AG04449 (cell line): ENCODE results near the gene DST.

Experiments
- CTCF ChIA-PET: fragments of 350-600 bp; formaldehyde crosslinking; extraction: SDS; loops from one replicate; lab custom pipeline; 2021; ENCODE audit warnings: antibody characterized with exemption; lab: Yijun Ruan, JAX
- POLR2A ChIA-PET: fragments of 400-600, 350-600 bp; formaldehyde crosslinking; extraction: SDS; loops from one replicate; lab custom pipeline; 2020; ENCODE audit warnings: antibody characterized with exemption, inconsistent platforms; lab: Yijun Ruan, JAX
- DNase-seq: peaks from one replicate; pipeline ENCODE4 v3.0.0-alpha.2; 2010; ENCODE audit warnings: low read depth, low spot score
- H3K4me3 ChIP-seq: 2 replicates; pipeline ENCODE4 v1.5.1; 2011; ENCODE audit warnings: low read depth, mild to moderate bottlenecking, control low read depth, low read length
- CTCF ChIP-seq: IDR thresholded peaks from one replicate; pipeline ENCODE4 v1.5.1; 2011; ENCODE audit warnings: mild to moderate bottlenecking, moderate library complexity, low read length, control low read depth, inconsistent platforms; ENCODE audit not compliant: insufficient read depth; ENCODE audit errors: missing control alignments

DST gene

GRCh38 chr6:56459030-56459805 lies 183.5 kb downstream of the DST start:
- POLR2A ChIA-PET, result no interaction called here
- no peak overlapping the region for H3K4me3 ChIP-seq
- DNase-seq, result no peak
- CTCF ChIA-PET, result interaction anchor here (0.9 kb wide), 1 partner anchor 136 kb away, joined by 3 read pairs; no protein-coding TSS in a partner anchor
- no peak for TF ChIP-seq CTCF

GRCh38 chr6:56458324-56458884 lies 184.3 kb downstream of the DST start:
- ChIA-PET POLR2A (no interaction called here), CTCF (no interaction called here)
- no peak overlapping the region for H3K4me3 ChIP-seq
- no peak for TF ChIP-seq CTCF
- DNase-seq, result no peak

- TF ChIP-seq CTCF, result no peak
- H3K4me3 ChIP-seq, result no peak overlapping the region
- ChIA-PET CTCF (no interaction called here), POLR2A (no interaction called here)
- no peak for DNase-seq
These were observed 185.9 kb downstream of the DST start for GRCh38 chr6:56456785-56457184.

- DNase-seq, result peak; percentile 9
- no peak for TF ChIP-seq CTCF
- no peak overlapping the region for H3K4me3 ChIP-seq
- POLR2A ChIA-PET, result no interaction called here
- CTCF ChIA-PET, result no interaction called here
These were observed 191.6 kb downstream of the DST start for GRCh38 chr6:56450882-56451739.

- POLR2A ChIA-PET, result no interaction called here
- no peak for DNase-seq
- TF ChIP-seq CTCF, result no peak
- CTCF ChIA-PET, result no interaction called here
- H3K4me3 ChIP-seq, result no peak overlapping the region
These were observed 192.3 kb downstream of the DST start for GRCh38 chr6:56450376-56450775.

- TF ChIP-seq CTCF, result no peak
- H3K4me3 ChIP-seq, result no peak overlapping the region
- no peak for DNase-seq
- ChIA-PET CTCF (no interaction called here), POLR2A (no interaction called here)
These were observed 194.6 kb downstream of the DST start for GRCh38 chr6:56448046-56448445.
